ENCODE results near the gene TRAF2.

DNA sequence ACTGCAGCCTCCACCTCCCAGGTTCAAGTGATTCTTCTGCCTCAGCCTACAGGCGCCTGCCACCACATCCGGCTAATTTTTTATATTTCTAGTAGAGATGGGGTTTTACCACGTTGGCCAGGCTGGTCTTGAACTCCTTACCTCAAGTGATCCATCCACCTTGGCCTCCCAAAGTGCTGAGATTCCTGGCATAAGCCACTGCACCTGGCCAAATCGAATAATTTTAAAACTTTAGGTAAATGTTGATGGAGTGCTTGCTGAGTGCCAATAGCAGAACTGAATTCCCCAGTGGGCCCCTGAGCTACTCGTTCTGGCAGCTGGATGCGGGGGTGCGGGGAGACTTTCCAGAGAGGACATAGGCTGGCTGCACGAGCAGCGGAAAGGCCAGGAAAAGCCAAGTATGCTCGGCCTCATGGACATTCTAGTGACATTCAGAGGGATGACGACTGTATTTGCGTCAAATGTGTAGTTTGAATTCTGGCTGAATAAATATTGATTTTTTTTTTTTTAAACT lies 16.8 kb downstream of the TRAF2 start:
- TF ChIP-seq, protein P1, sequence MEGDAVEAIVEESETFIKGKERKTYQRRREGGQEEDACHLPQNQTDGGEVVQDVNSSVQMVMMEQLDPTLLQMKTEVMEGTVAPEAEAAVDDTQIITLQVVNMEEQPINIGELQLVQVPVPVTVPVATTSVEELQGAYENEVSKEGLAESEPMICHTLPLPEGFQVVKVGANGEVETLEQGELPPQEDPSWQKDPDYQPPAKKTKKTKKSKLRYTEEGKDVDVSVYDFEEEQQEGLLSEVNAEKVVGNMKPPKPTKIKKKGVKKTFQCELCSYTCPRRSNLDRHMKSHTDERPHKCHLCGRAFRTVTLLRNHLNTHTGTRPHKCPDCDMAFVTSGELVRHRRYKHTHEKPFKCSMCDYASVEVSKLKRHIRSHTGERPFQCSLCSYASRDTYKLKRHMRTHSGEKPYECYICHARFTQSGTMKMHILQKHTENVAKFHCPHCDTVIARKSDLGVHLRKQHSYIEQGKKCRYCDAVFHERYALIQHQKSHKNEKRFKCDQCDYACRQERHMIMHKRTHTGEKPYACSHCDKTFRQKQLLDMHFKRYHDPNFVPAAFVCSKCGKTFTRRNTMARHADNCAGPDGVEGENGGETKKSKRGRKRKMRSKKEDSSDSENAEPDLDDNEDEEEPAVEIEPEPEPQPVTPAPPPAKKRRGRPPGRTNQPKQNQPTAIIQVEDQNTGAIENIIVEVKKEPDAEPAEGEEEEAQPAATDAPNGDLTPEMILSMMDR (IDR thresholded peaks at IDR 0.05; ENCODE audit: low read depth, low read length): no peak
- TF ChIP-seq EZH2phosphoT487 (IDR thresholded peaks at IDR 0.05; ENCODE audit: low read depth): no peak
